Vagina (tissue), 2 donors: ENCODE results near the gene RHOH. TPM values are rescaled to one million over a fixed set of nuclear protein-coding genes. Genes with fewer than 3 reads are reported as not detected.

Experiments used
- DNase-seq, 2 donors: peaks; one replicate each; pipeline ENCODE4 v3.0.0-alpha.2; 2017; ENCODE audit errors: extremely low spot score in 2 of 2
- H3K27ac ChIP-seq: fragments of 200-600 bp; sonication (generic); one replicate; pipeline ENCODE4 v1.5.1; 2019
- H3K27me3 ChIP-seq: fragments of 200-600 bp; sonication (generic); one replicate; pipeline ENCODE4 v1.5.1; 2019
- H3K36me3 ChIP-seq, 2 donors: fragments of 200-600 bp; sonication (generic); one replicate each; pipeline ENCODE4 v1.5.1; 2017 to 2019
- H3K4me1 ChIP-seq: fragments of 200-600 bp; sonication (generic); one replicate; pipeline ENCODE4 v1.5.1; 2019
- H3K4me3 ChIP-seq, 2 donors: fragments of 200-600 bp; sonication (generic); 1 replicate in 1 of 2; 2 replicates in 1 of 2; pipeline ENCODE4 v1.5.1; 2016 to 2019
- H3K9me3 ChIP-seq: fragments of 200-600 bp; sonication (generic); one replicate; pipeline ENCODE4 v1.5.1; 2019
- POLR2A ChIP-seq, 2 donors: fragments of 450-650 bp; IDR thresholded peaks; one replicate each; pipeline ENCODE4 v1.6.1; 2017; ENCODE audit warnings: antibody characterized with exemption in 2 of 2, mild to moderate bottlenecking in 2 of 2, moderate library complexity in 2 of 2
- POLR2AphosphoS5 ChIP-seq, 2 donors: sonication (generic); formaldehyde crosslinking; IDR thresholded peaks; one replicate each; pipeline ENCODE4 v1.9.0; 2017; ENCODE audit warnings: antibody characterized with exemption in 2 of 2, mild to moderate bottlenecking in 2 of 2, low read depth in 1 of 2; ENCODE audit not compliant: insufficient read depth in 1 of 2
- intact Hi-C: fragments of 100-400 bp; cut with DNase I; formaldehyde crosslinking; loops from one replicate; pipeline ENCODE4 v1.15.1; 2023
- total RNA-seq: library from RNA; depleted of rRNA; stranded (reverse); fragments of >200 nt; gene quantifications from one replicate; pipeline ENCODE4 v1.2.3, GENCODE V29; 2016
- TF ChIP-seq, protein P1 (sequence below), 3 experiments: fragments of 450-650 bp in 2 of 3; fragments of 200-600 bp in 1 of 3; sonication (generic) in 1 of 3; IDR thresholded peaks; one replicate each; pipeline ENCODE4 v1.5.1; 2017 to 2019; ENCODE audit warnings: antibody characterized with exemption in 3 of 3, mild to moderate bottlenecking in 2 of 3, moderate library complexity in 2 of 3

RHOH gene
- total RNA-seq, 1 donor from 2014 or later: 2.9 TPM

DNA sequence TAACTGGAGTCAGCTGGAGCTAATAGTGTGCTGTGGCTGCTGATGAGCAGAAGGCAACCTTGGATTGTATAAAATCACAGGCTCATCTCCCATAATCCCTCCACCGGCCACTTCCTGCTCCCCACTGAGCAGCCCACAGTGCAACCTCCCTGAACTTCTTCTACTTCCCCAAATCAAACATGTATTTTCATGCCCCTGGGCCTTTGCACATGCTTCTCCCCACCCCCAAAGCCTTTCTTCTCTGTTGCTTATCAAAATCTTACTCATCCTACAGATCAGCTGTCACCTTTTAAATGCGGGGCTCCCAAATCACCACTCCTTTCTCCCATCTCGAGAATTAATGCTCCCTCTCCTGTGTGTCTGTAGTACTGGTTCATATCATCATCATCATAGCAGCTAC, 35.8 kb downstream of the RHOH start:
- no peaks in the 10 kb centered on the region for H3K9me3 ChIP-seq
- no peak for DNase-seq
- TF ChIP-seq POLR2A (IDR thresholded peaks at IDR 0.05) (no peak), POLR2AphosphoS5 (IDR thresholded peaks at IDR 0.05; ENCODE audit: insufficient read depth in 1 of 2, low read depth in 1 of 2) (no peak)
- TF ChIP-seq, protein P1, sequence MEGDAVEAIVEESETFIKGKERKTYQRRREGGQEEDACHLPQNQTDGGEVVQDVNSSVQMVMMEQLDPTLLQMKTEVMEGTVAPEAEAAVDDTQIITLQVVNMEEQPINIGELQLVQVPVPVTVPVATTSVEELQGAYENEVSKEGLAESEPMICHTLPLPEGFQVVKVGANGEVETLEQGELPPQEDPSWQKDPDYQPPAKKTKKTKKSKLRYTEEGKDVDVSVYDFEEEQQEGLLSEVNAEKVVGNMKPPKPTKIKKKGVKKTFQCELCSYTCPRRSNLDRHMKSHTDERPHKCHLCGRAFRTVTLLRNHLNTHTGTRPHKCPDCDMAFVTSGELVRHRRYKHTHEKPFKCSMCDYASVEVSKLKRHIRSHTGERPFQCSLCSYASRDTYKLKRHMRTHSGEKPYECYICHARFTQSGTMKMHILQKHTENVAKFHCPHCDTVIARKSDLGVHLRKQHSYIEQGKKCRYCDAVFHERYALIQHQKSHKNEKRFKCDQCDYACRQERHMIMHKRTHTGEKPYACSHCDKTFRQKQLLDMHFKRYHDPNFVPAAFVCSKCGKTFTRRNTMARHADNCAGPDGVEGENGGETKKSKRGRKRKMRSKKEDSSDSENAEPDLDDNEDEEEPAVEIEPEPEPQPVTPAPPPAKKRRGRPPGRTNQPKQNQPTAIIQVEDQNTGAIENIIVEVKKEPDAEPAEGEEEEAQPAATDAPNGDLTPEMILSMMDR (IDR thresholded peaks at IDR 0.05): no peak

DNA sequence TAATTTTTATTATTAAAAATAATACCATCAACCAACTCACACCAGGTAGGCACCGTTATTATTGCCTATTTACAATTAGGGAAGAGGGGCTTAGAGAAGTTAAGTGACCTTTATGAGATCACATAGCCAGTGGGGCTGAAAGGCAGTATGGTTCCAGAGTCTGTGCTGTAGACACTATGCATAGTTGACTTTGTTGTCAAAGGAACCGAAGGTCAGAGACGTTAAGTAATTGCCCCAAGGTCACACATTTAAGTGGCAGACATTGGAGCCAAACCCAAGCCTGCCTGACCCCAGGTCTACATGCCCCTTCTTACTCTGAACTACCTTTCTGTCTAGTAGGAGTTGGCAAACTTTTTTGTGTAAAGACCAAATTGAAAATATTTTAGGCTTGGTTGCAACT, 36.4 kb downstream of the RHOH start:
- TF ChIP-seq POLR2A (IDR thresholded peaks at IDR 0.05): no peak
- TF ChIP-seq POLR2AphosphoS5 (IDR thresholded peaks at IDR 0.05; ENCODE audit: insufficient read depth in 1 of 2, low read depth in 1 of 2): no peak
- TF ChIP-seq, protein P1 (IDR thresholded peaks at IDR 0.05): no peak
- Histone ChIP-seq H3K27me3 (no peaks in the 10 kb centered on the region), H3K4me1 (no peaks in the 10 kb centered on the region), H3K27ac (no peak overlapping the region), H3K9me3 (no peaks in the 10 kb centered on the region), H3K36me3 (no peaks in the 10 kb centered on the region), H3K4me3 (no peak overlapping the region)
- intact Hi-C loops: no loop called here
- no peak for DNase-seq

More for the DNA sequence above, 35.8 kb downstream of the RHOH start:
- no peaks in the 10 kb centered on the region for H3K27me3 ChIP-seq
- intact Hi-C loops: no loop called here
- H3K27ac ChIP-seq: no peak overlapping the region
- no peaks in the 10 kb centered on the region for H3K4me1 ChIP-seq
- H3K36me3 ChIP-seq: no peaks in the 10 kb centered on the region
- H3K4me3 ChIP-seq: no peak overlapping the region

DNA sequence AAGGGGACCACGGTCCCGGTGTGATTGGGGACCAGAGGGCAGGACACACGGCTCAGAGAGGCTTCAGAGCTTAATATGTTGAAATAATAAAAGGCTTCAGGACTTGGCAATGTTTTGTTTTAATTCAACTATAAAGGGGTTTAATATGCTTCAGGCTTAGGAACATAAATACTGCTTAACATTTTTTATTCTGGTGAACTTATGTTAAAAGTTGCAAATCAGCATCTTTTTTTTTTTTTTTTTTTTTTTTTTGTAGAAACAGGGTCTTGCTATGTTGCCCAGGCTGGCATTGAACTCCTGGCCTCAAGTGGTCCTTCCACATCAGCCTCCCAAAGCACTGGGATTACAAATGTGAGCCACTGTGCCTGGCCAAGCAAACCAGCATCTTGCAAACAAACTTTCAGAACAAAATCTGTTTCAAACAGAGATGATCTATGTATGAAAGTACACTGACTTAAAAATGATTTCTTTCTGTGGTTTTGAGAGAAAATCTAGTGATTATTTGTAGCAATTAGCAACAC, 37.7 kb downstream of the RHOH start:
- H3K27me3 ChIP-seq: no peaks in the 10 kb centered on the region
- no peak for DNase-seq
- H3K27ac ChIP-seq: no peak overlapping the region
- no peaks in the 10 kb centered on the region for H3K36me3 ChIP-seq
- TF ChIP-seq POLR2A (IDR thresholded peaks at IDR 0.05) (no peak), POLR2AphosphoS5 (IDR thresholded peaks at IDR 0.05; ENCODE audit: insufficient read depth in 1 of 2, low read depth in 1 of 2) (no peak)
- TF ChIP-seq, protein P1 (IDR thresholded peaks at IDR 0.05): no peak
- H3K9me3 ChIP-seq: no peaks in the 10 kb centered on the region
- intact Hi-C loops: no loop called here
- H3K4me1 ChIP-seq: no peaks in the 10 kb centered on the region
- H3K4me3 ChIP-seq: no peak overlapping the region

DNA sequence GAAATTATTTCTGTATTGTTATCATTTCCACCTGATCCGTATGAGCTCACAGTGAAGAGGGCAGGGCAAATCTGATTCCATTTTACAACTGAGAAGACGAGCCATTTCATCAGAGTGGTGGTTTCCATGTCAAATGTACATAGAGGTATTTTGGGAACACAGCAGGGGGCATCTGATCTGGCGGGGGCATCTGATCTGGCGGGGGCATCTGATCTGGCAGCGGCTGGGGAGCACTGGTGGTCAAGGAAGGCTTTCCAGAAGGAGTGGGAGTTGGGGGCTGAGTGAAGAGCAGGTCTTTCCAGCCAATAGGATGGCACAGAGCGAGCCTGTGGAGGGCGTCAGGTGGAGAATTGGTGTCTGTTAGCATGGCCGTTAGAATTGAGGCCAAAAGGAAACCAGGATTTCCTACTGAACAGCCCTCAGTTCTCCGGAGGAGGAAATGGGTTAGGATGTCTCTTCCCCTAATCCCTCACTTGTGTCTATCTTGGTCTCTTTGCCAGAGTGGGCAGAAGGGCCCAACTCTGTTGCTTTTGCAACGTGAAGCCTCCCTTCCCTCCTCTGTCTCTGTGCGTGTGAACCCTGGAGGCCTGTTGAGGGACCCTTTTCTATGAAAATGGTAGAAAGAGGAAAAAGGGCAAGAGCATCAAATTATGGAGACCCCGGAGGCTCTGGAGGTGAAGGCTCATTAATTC, 41.3 kb downstream of the RHOH start:
- Histone ChIP-seq H3K4me3 (no peak overlapping the region), H3K27ac (no peak overlapping the region), H3K36me3 (no peaks in the 10 kb centered on the region), H3K9me3 (no peaks in the 10 kb centered on the region), H3K27me3 (no peaks in the 10 kb centered on the region), H3K4me1 (peaks cover 4% of the 10 kb centered on the region)
- TF ChIP-seq POLR2A (IDR thresholded peaks at IDR 0.05) (no peak), POLR2AphosphoS5 (IDR thresholded peaks at IDR 0.05; ENCODE audit: insufficient read depth in 1 of 2, low read depth in 1 of 2) (no peak)
- TF ChIP-seq, protein P1 (IDR thresholded peaks at IDR 0.05): no peak
- intact Hi-C loops: no loop called here
- DNase-seq: no peak
